ENCODE measurements around the gene AFDN.

- TF ChIP-seq CTCF (conservative IDR thresholded peaks at IDR 0.05; ENCODE audit: low read depth, low read length) (no peak), EZH2 (IDR thresholded peaks at IDR 0.05; ENCODE audit: borderline replicate concordance, low read depth, low read length, poor library complexity, severe bottlenecking) (no peak)
Observed at GRCh38 chr6:167787896-167788562, 38.7 kb upstream of the AFDN start.
